Type B pancreatic cell (in vitro differentiated cells): ENCODE data around the gene TANGO6. TPM values are rescaled to one million over a fixed set of nuclear protein-coding genes. Genes with fewer than 3 reads are reported as not detected.
"Not testable (repeated sequence)": the region's sequence is repeated elsewhere in the genome, so short reads cannot be mapped to it uniquely, and the experiment has no call there.

Experiments used
- DNase-seq: peaks from one replicate; pipeline ENCODE4 v3.0.0; 2021; ENCODE audit warnings: mixed read lengths; ENCODE audit not compliant: unreplicated experiment; ENCODE audit errors: extremely low spot score
- H3K27ac Mint-ChIP-seq: 2 replicates; pipeline ENCODE4 v1.8.0; 2021; ENCODE audit warnings: mild to moderate bottlenecking, mixed read lengths
- H3K27me3 Mint-ChIP-seq: 2 replicates; pipeline ENCODE4 v1.8.0; 2021; ENCODE audit warnings: mixed read lengths
- H3K36me3 Mint-ChIP-seq: 2 replicates; pipeline ENCODE4 v1.8.0; 2021; ENCODE audit warnings: mixed read lengths
- H3K4me1 Mint-ChIP-seq: one replicate; pipeline ENCODE4 v1.8.0; 2021; ENCODE audit warnings: mixed read lengths; ENCODE audit not compliant: unreplicated experiment
- H3K4me3 Mint-ChIP-seq: 2 replicates; pipeline ENCODE4 v1.8.0; 2021; ENCODE audit warnings: mild to moderate bottlenecking, mixed read lengths
- H3K9me3 Mint-ChIP-seq: 2 replicates; pipeline ENCODE4 v1.8.0; 2021; ENCODE audit warnings: mixed read lengths
- CTCF ChIP-seq: fragments of 200-600 bp; sonication (generic); conservative IDR thresholded peaks from 2 replicates; pipeline ENCODE4 v1.5.0; 2021; ENCODE audit warnings: antibody characterized with exemption, mild to moderate bottlenecking
- total RNA-seq: library from RNA; stranded (reverse); gene quantifications from 2 replicates; pipeline ENCODE4 v1.2.1, GENCODE V29; 2021; ENCODE audit warnings: low replicate concordance

TANGO6 gene
- total RNA-seq, 1 donor from 2014 or later, result 13.0 TPM

- Mint-ChIP-seq H3K27me3 (no peaks in the 10 kb centered on the region), H3K9me3 (peaks cover 4% of the 10 kb centered on the region), H3K4me1 (peaks cover 18% of the 10 kb centered on the region), H3K4me3 (no peak overlapping the region), H3K27ac (no peak overlapping the region), H3K36me3 (peaks cover 9% of the 10 kb centered on the region)
- DNase-seq, result no peak
- no peak for TF ChIP-seq CTCF
These were observed 282.9 kb downstream of the TANGO6 start for GRCh38 chr16:69126221-69126620.

GRCh38 chr16:69126801-69127200 is 283.5 kb downstream of the TANGO6 start:
- not testable (repeated sequence) for DNase-seq, H3K4me3 Mint-ChIP-seq, H3K9me3 Mint-ChIP-seq, H3K27me3 Mint-ChIP-seq, H3K27ac Mint-ChIP-seq, H3K36me3 Mint-ChIP-seq
- H3K4me1 Mint-ChIP-seq, result peaks cover 22% of the 10 kb centered on the region

GRCh38 chr16:69127966-69128510 is 284.7 kb downstream of the TANGO6 start:
- Mint-ChIP-seq H3K4me1 (peaks cover 22% of the 10 kb centered on the region), H3K27ac (no peak overlapping the region), H3K27me3 (no peaks in the 10 kb centered on the region), H3K9me3 (peaks cover 4% of the 10 kb centered on the region), H3K36me3 (peaks cover 9% of the 10 kb centered on the region), H3K4me3 (no peak overlapping the region)
- TF ChIP-seq CTCF, result no peak
- no peak for DNase-seq

- DNase-seq, result no peak
- peak overlapping the region; percentile 95 for H3K27ac Mint-ChIP-seq
- H3K27me3 Mint-ChIP-seq, result no peaks in the 10 kb centered on the region
- H3K9me3 Mint-ChIP-seq, result peaks cover 4% of the 10 kb centered on the region
- peak overlapping the region; percentile 97 for H3K4me3 Mint-ChIP-seq
- peaks cover 9% of the 10 kb centered on the region for H3K36me3 Mint-ChIP-seq
- no peak for TF ChIP-seq CTCF
- peaks cover 33% of the 10 kb centered on the region for H3K4me1 Mint-ChIP-seq
These were observed 287.1 kb downstream of the TANGO6 start for GRCh38 chr16:69130461-69130860.

GRCh38 chr16:69131167-69131838 is 288.0 kb downstream of the TANGO6 start:
- Mint-ChIP-seq H3K9me3 (peaks cover 4% of the 10 kb centered on the region), H3K4me3 (peak overlapping the region; percentile 97)

More at GRCh38 chr16:69131167-69131838, 288.0 kb downstream of the TANGO6 start:
- no peak for DNase-seq
- Mint-ChIP-seq H3K27ac (peak overlapping the region; percentile 95), H3K4me1 (peaks cover 33% of the 10 kb centered on the region), H3K36me3 (peaks cover 9% of the 10 kb centered on the region), H3K27me3 (no peaks in the 10 kb centered on the region)
- TF ChIP-seq CTCF, result no peak
